T-helper 1 cell treated with Interleukin-12 subunit alpha and Interleukin-12 subunit beta and Interleukin-4 antibody, amounts not matched to agents 30 μg/mL and 1 μg/mL, for 36 hours (primary cell): ENCODE data around the gene HDGFL2.
A peak's percentile ranks its signal among the peaks of the same experiment; 100 is the strongest.

Experiments
- H3K27ac Mint-ChIP-seq: one replicate; pipeline ENCODE4 v1.8.0; 2021; ENCODE audit warnings: mild to moderate bottlenecking, mixed read lengths
- H3K27me3 Mint-ChIP-seq: one replicate; pipeline ENCODE4 v1.8.0; 2021; ENCODE audit warnings: low read depth, mixed read lengths
- H3K36me3 Mint-ChIP-seq: one replicate; pipeline ENCODE4 v1.8.0; 2021; ENCODE audit warnings: low read depth, mixed read lengths
- H3K4me1 Mint-ChIP-seq: one replicate; pipeline ENCODE4 v1.8.0; 2021; ENCODE audit warnings: low read depth, mixed read lengths
- H3K4me3 Mint-ChIP-seq: one replicate; pipeline ENCODE4 v1.8.0; 2021; ENCODE audit warnings: mild to moderate bottlenecking, moderate library complexity, mixed read lengths
- H3K9me3 Mint-ChIP-seq: one replicate; pipeline ENCODE4 v1.8.0; 2021; ENCODE audit warnings: mixed read lengths

Gene HDGFL2

DNA sequence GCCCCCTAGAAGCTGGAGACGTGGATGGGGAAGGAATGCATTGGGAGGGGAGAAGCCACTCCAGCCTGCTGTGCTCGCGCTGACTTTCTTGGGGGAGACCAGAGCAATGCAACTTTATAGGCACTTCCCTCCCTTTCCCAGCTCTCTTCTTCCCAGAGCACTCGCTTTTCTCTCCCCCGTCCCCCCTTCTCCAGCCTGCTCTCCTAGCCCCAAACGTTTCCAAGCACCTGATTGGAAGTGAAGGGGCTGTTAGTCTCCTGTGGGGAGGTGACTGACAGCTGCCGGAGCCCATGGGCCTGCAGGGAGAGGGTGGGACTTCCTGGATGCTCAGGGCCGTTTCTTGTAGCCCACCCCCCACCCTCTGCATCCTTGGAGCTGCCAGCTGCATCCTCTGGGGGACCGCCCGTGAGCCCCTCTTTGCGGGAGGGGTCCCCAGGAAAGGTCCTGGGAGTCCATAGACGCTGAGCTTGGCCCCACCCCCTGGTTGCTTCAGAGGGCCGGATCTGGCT, 2.5 kb downstream of the HDGFL2 start:
- Mint-ChIP-seq H3K27ac (peak overlapping the region; percentile 70), H3K9me3 (no peaks in the 10 kb centered on the region), H3K4me1 (peaks cover 17% of the 10 kb centered on the region), H3K27me3 (no peaks in the 10 kb centered on the region), H3K36me3 (peaks cover 8% of the 10 kb centered on the region), H3K4me3 (peak overlapping the region; percentile 85)

DNA sequence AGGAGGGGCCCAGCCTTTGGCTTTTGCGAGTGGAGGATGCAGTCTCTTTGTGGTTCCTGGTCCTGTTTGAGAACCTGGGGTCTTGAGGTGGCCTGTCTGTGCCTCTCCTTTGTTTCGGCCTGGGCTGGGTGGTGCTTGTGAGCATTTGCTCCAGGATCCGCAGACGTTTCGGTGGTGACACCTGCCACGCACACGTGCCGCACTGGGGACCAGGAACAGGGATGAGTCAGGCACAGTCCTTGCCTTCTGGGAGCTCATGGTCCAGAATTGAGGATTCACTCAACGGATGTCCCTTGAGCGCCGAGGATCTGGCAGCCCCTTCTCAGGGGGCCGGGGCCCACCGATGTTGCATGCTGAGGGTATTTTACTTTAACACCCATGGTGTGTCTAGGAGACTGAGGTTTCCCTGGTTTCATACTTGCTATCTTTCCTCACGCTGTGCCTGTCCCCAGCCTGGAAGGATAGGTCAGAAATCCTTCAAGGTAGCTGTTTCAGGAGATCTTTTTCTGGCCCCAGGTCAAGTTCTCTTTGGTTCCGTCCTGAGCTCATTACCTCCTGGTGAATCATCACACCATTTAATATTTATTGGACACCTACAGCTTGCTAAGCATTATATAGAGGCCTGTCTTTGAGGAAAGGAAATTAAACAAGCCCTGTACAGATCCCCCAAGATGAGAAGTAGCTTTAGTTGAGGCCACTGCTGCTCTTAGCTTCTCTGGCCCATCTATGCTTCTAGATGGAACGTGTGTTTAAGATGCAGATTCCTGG, 5.1 kb downstream of the HDGFL2 start:
- peaks cover 8% of the 10 kb centered on the region for H3K36me3 Mint-ChIP-seq
- no peak overlapping the region for H3K27ac Mint-ChIP-seq
- no peaks in the 10 kb centered on the region for H3K27me3 Mint-ChIP-seq
- no peaks in the 10 kb centered on the region for H3K9me3 Mint-ChIP-seq
- H3K4me3 Mint-ChIP-seq, result no peak overlapping the region
- H3K4me1 Mint-ChIP-seq, result peaks cover 13% of the 10 kb centered on the region

DNA sequence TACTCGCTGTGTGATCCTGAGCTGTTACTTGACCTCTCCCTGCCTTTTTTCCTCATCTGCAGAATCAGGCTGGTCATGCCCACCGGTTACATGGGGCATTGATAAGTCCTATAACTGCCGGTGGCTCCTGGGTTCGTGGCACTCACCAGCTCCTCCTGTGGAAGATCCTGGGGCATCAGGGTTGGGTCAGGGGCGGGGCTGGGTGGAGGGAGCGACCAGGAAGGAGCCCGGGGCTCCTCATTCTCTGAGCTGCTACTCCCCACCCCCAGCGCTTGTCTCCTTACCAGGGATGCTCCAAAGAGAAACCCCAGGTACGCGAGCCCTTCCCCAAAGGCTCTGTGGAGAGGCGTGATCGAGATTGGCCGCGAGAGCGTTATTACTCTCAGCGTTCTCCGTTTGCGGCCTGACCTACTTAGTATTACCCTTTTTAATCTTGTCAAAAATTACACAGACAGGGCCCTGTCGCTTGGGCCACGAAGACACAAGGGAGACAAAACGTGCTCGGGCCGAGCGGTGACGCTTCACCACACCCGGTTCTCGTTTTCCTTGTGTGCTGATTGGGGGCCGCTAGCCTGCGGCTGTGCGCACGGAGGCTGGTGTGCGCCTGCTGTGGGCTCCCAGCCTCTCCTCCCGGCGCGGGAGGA, 10.7 kb downstream of the HDGFL2 start:
- Mint-ChIP-seq H3K27me3 (no peaks in the 10 kb centered on the region), H3K27ac (no peak overlapping the region), H3K4me1 (no peaks in the 10 kb centered on the region), H3K4me3 (no peak overlapping the region), H3K36me3 (peaks cover 10% of the 10 kb centered on the region), H3K9me3 (no peaks in the 10 kb centered on the region)

DNA sequence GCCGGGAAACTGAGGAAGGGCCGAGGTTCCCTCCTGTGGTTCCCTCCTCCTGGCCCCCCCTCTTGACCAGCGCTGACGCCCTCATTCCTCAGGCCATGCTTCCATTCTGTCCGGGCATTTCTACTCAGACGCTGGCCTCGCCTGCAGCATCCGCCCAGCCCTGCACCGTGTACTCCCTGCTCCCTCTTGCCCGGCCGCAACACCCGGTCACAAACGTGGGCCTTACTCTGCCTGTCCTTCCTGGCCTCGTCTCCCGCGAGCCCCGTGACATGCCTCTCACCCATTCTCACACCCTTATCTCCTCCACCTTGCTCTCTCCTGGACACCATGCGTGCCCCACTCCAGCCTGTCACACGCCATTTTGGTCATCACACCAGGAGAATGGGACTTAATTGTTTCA, 11.3 kb downstream of the HDGFL2 start:
- no peaks in the 10 kb centered on the region for H3K9me3 Mint-ChIP-seq
- H3K36me3 Mint-ChIP-seq, result peaks cover 10% of the 10 kb centered on the region
- H3K4me1 Mint-ChIP-seq, result no peaks in the 10 kb centered on the region
- no peak overlapping the region for H3K27ac Mint-ChIP-seq
- H3K4me3 Mint-ChIP-seq, result no peak overlapping the region
- no peaks in the 10 kb centered on the region for H3K27me3 Mint-ChIP-seq

DNA sequence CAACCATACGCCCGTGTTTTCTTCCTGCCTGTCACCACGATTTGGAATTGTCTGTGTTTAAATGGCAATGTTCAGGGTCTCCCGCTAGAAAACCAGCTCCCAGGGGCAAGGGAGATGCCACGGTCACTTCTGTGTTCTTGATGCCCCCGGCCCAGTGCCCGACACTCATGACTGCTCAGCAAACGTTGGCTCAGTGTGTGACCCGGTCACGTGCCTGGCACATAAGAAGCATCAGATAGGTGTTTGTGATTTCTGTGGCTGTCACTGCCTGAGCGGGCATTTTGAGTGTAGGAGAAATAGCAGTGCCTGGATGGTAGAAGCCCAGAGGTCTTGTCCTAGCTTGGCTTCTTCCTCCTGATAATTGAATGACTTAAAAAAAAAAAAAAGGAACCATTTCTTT, 15.5 kb downstream of the HDGFL2 start:
- H3K27ac Mint-ChIP-seq, result no peak overlapping the region
- no peaks in the 10 kb centered on the region for H3K4me1 Mint-ChIP-seq

DNA sequence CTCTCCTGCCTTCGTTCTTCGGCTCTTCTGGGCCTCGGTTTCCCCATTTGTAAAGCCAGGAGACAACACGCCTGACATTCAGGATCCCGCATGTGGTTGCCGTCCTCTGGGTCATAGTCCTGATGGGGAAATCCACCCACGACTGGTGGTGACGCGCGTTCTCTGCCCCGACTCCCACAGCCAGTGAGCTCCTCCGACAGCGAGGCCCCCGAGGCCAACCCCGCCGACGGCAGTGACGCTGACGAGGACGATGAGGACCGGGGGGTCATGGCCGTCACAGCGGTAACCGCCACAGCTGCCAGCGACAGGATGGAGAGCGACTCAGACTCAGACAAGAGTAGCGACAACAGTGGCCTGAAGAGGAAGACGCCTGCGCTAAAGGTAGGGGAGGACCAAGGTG, 16.4 kb downstream of the HDGFL2 start:
- no peaks in the 10 kb centered on the region for H3K9me3 Mint-ChIP-seq
- no peak overlapping the region for H3K27ac Mint-ChIP-seq
- no peaks in the 10 kb centered on the region for H3K4me1 Mint-ChIP-seq
- H3K27me3 Mint-ChIP-seq, result no peaks in the 10 kb centered on the region
- peaks cover 19% of the 10 kb centered on the region for H3K36me3 Mint-ChIP-seq
- no peak overlapping the region for H3K4me3 Mint-ChIP-seq

More for the DNA sequence above, 15.5 kb downstream of the HDGFL2 start:
- no peaks in the 10 kb centered on the region for H3K27me3 Mint-ChIP-seq
- no peaks in the 10 kb centered on the region for H3K9me3 Mint-ChIP-seq
- peaks cover 20% of the 10 kb centered on the region for H3K36me3 Mint-ChIP-seq
- no peak overlapping the region for H3K4me3 Mint-ChIP-seq

DNA sequence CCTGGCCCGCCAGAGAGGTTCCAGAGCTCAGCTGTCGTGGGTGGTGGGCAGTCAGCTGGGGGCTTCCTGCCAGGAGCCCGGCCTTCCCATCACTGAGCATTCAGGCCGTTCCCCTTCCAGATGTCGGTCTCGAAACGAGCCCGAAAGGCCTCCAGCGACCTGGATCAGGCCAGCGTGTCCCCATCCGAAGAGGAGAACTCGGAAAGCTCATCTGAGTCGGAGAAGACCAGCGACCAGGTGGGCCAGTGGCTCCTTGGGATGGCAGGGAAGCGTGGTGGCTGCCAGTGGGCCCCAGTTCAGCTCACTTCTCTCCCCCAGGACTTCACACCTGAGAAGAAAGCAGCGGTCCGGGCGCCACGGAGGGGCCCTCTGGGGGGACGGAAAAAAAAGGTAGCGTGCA, 19.3 kb downstream of the HDGFL2 start:
- H3K27ac Mint-ChIP-seq, result no peak overlapping the region
- no peak overlapping the region for H3K4me3 Mint-ChIP-seq
- H3K27me3 Mint-ChIP-seq, result no peaks in the 10 kb centered on the region
- H3K9me3 Mint-ChIP-seq, result no peaks in the 10 kb centered on the region
- H3K4me1 Mint-ChIP-seq, result no peaks in the 10 kb centered on the region
- H3K36me3 Mint-ChIP-seq, result peaks cover 15% of the 10 kb centered on the region

DNA sequence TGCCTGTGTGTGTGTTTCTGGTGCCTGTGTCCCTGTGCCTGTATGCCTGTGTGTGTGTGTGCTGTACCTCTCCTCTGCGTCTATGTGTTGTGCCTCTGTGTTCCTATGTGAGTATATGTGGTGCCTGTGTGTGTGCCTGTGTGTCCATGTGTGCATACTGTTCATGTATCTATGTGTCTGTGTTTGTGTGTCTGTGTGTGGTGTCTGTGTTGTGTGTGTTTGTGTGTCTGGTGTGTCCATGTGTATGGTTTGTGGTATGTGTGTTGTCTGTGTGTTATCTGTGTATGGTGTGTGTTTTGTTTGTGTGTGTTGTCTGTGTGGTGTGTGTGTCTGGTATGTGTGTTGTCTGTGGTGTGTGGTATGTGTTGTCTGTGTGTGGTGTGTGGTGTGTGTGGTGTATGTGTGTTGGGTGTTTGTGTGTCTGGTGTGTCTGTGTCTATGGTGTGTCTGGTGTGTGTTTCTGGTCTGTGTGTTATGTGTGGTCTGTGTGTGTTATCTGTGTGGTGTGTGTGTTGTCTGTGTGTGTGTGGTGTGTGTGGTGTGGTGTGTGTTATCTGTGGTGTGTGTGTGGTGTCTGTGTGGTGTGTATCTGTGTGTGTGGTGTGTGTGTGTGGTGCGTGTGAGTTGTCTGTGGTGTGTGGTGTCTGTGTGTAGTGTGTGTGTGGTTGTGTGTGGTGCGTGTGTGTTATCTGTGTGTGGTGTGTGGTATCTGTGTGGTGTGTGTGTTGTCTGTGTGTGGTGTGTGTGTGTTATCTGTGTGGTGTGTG, 20.4 kb downstream of the HDGFL2 start:
- Mint-ChIP-seq H3K27me3 (no peaks in the 10 kb centered on the region), H3K9me3 (no peaks in the 10 kb centered on the region), H3K4me1 (no peaks in the 10 kb centered on the region), H3K4me3 (no peak overlapping the region), H3K27ac (no peak overlapping the region), H3K36me3 (peaks cover 14% of the 10 kb centered on the region)

DNA sequence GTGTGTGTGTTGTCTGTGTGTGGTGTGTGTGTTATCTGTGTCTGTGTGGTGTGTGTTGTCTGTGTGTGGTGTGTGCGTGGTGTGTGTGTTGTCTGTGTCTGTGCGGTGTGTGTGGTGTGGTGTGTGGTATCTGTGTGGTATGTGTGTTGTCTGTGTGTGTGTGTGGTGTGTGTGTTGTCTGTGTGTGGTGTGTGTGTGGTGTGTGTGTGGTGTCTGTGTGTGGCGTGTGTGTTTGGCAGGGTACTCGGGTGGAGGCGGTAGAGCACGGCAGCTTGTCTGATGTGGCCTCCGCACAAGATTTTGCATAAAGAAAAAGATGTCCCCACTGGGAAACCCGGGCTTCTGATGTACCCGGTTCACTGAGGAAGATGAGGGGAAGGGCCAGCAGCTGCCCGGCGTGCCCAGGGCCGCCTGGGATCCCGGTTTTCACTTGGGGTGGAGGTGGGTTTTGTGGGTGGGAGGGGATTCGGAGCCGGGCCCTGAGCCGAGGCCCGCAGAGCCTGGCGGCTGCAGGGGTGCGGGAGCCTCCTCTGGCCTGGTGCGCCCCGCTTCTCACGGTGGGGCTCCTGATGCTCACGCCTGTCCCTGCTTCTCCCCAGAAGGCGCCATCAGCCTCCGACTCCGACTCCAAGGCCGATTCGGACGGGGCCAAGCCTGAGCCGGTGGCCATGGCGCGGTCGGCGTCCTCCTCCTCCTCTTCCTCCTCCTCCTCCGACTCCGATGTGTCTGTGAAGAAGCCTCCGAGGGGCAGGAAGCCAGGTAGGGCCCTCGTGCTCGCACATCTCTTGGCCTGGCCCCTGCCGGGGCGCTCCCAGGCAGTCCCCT, 21.2 kb downstream of the HDGFL2 start:
- Mint-ChIP-seq H3K4me3 (no peak overlapping the region), H3K9me3 (no peaks in the 10 kb centered on the region), H3K4me1 (no peaks in the 10 kb centered on the region), H3K27me3 (no peaks in the 10 kb centered on the region), H3K27ac (no peak overlapping the region), H3K36me3 (peaks cover 12% of the 10 kb centered on the region)

DNA sequence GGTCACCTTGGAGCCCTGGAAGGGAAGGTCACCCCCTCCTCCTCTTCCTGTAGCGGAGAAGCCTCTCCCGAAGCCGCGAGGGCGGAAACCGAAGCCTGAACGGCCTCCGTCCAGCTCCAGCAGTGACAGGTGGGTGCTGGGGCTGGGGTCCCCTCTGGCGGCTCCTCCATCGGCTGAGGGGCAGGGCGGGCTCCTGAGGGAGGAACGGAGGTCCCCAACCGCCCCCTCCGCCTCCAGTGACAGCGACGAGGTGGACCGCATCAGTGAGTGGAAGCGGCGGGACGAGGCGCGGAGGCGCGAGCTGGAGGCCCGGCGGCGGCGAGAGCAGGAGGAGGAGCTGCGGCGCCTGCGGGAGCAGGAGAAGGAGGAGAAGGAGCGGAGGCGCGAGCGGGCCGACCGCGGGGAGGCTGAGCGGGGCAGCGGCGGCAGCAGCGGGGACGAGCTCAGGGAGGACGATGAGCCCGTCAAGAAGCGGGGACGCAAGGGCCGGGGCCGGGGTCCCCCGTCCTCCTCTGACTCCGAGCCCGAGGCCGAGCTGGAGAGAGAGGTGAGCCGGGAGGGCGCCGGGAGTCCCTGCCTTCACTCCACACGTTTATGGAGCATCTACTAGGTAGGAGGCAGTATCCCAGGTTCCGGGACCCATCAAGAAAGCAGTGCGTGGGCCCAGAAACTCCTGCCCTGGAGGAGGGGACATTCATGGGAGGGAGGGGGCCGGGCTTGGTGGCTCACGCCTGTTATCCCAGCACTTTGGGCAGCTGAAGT, 22.0 kb downstream of the HDGFL2 start:
- Mint-ChIP-seq H3K27ac (no peak overlapping the region), H3K4me3 (no peak overlapping the region), H3K27me3 (no peaks in the 10 kb centered on the region), H3K36me3 (peaks cover 11% of the 10 kb centered on the region), H3K4me1 (no peaks in the 10 kb centered on the region), H3K9me3 (no peaks in the 10 kb centered on the region)

DNA sequence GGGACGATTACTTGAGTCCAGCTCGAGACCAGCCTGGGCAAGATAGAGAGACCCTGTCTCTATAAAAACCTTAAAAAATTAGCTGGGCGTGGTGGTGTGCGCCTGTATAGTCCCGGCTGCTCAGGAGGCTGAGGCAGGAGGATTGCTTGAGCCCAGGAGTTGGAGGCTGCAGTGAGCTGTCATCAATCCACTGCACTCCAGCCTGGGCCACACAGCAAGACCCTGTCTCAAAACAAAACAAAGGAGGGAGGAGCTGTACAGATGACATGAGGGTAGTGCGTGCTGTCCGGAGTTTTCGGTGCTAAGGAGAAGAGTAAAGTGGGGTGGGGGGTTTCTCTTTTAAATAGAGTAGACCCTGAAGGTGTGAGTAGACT, 22.6 kb downstream of the HDGFL2 start:
- no peak overlapping the region for H3K4me3 Mint-ChIP-seq
- no peaks in the 10 kb centered on the region for H3K27me3 Mint-ChIP-seq
- no peaks in the 10 kb centered on the region for H3K9me3 Mint-ChIP-seq
- H3K36me3 Mint-ChIP-seq, result peaks cover 9% of the 10 kb centered on the region
- peak overlapping the region; percentile 52 for H3K27ac Mint-ChIP-seq
- no peaks in the 10 kb centered on the region for H3K4me1 Mint-ChIP-seq

DNA sequence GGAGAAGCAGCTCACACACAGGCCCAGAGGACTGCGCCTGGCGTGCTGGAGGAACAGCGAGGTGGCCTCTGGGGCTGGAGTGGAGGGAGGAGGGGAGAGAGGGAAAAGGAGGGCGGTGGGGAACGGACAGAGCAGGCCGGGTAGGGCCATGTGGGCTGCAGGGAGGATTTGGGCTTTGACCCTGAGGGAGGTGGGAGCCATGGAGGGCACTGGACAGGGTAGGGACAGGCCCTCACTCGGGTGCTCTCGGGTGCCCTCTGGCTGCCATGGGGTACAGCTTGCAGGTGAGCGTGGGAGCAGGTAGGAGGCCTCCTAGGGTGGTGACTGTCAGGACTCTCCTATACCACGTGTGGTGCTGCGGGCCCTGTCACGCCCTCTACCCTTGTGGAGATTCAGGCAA, 23.4 kb downstream of the HDGFL2 start:
- no peak overlapping the region for H3K4me3 Mint-ChIP-seq
- no peaks in the 10 kb centered on the region for H3K27me3 Mint-ChIP-seq
- H3K9me3 Mint-ChIP-seq, result no peaks in the 10 kb centered on the region
- H3K4me1 Mint-ChIP-seq, result no peaks in the 10 kb centered on the region
- H3K27ac Mint-ChIP-seq, result no peak overlapping the region
- H3K36me3 Mint-ChIP-seq, result peaks cover 4% of the 10 kb centered on the region

DNA sequence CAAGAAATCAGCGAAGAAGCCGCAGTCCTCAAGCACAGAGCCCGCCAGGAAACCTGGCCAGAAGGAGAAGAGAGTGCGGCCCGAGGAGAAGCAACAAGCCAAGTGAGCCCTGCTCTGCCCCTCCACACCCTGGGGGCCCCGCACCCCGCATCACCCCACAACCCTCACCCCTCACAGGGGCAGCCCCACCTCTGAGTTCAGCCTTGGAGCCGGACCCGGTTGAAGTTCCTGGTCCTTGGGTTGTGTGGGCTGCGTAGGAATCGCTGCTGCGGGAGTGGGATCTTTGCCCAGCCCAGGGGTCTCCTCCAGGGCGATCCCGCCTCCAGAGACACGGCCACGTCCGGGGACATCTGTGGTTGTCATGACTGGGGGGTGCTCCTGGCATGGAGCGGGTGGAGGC, 24.2 kb downstream of the HDGFL2 start:
- Mint-ChIP-seq H3K4me3 (no peak overlapping the region), H3K27ac (no peak overlapping the region), H3K9me3 (no peaks in the 10 kb centered on the region), H3K36me3 (peaks cover 2% of the 10 kb centered on the region), H3K4me1 (no peaks in the 10 kb centered on the region), H3K27me3 (no peaks in the 10 kb centered on the region)
